Jurkat, Clone E6-1 (cell line): Measurements from ENCODE around the gene BRSK2.
A peak's percentile ranks its signal among the peaks of the same experiment; 100 is the strongest.
"Not testable (repeated sequence)": the region's sequence is repeated elsewhere in the genome, so short reads cannot be mapped to it uniquely, and the experiment has no call there.

ENCODE experiments used
- DNase-seq: peaks from one replicate; pipeline ENCODE4 v3.0.0-alpha.2; 2011; ENCODE audit warnings: low read depth, low spot score
- H3K4me3 ChIP-seq: 2 replicates; pipeline ENCODE4 v1.5.1; 2011; ENCODE audit warnings: mild to moderate bottlenecking, low read length, control low read depth, moderate library complexity

BRSK2 gene

GRCh38 chr11:1422981-1423380 lies 33.2 kb downstream of the BRSK2 start:
- H3K4me3 ChIP-seq = no peak overlapping the region

GRCh38 chr11:1423406-1423805 lies 33.7 kb downstream of the BRSK2 start:
- not testable (repeated sequence) for DNase-seq, H3K4me3 ChIP-seq

More at GRCh38 chr11:1422981-1423380, 33.2 kb downstream of the BRSK2 start:
- DNase-seq = no peak

- DNase-seq = no peak
- H3K4me3 ChIP-seq = no peak overlapping the region
Measured at GRCh38 chr11:1425006-1425405, 35.3 kb downstream of the BRSK2 start.

GRCh38 chr11:1425439-1425838 lies 35.7 kb downstream of the BRSK2 start:
- H3K4me3 ChIP-seq = no peak overlapping the region
- no peak for DNase-seq

- no peak for DNase-seq
Measured at GRCh38 chr11:1428762-1429316, 39.1 kb downstream of the BRSK2 start.

GRCh38 chr11:1433568-1433967 lies 43.8 kb downstream of the BRSK2 start:
- DNase-seq = no peak
- H3K4me3 ChIP-seq = no peak overlapping the region

More at GRCh38 chr11:1428762-1429316, 39.1 kb downstream of the BRSK2 start:
- no peak overlapping the region for H3K4me3 ChIP-seq

GRCh38 chr11:1433977-1434640 lies 44.4 kb downstream of the BRSK2 start:
- H3K4me3 ChIP-seq = no peak overlapping the region
- no peak for DNase-seq

GRCh38 chr11:1435479-1435819 lies 45.7 kb downstream of the BRSK2 start:
- DNase-seq, H3K4me3 ChIP-seq: not testable (repeated sequence)

- DNase-seq = peak; percentile 9
Measured at GRCh38 chr11:1435820-1436467, 46.2 kb downstream of the BRSK2 start.

GRCh38 chr11:1436468-1437039 lies 46.8 kb downstream of the BRSK2 start:
- DNase-seq = no peak
- no peak overlapping the region for H3K4me3 ChIP-seq

More at GRCh38 chr11:1435820-1436467, 46.2 kb downstream of the BRSK2 start:
- H3K4me3 ChIP-seq = no peak overlapping the region

GRCh38 chr11:1437500-1437899 lies 47.8 kb downstream of the BRSK2 start:
- no peak overlapping the region for H3K4me3 ChIP-seq
- DNase-seq = no peak

GRCh38 chr11:1438261-1438966 lies 48.7 kb downstream of the BRSK2 start:
- DNase-seq = no peak
- no peak overlapping the region for H3K4me3 ChIP-seq

GRCh38 chr11:1438967-1439330 lies 49.2 kb downstream of the BRSK2 start:
- H3K4me3 ChIP-seq = no peak overlapping the region
- DNase-seq = no peak

- DNase-seq = no peak
- no peak overlapping the region for H3K4me3 ChIP-seq
Measured at GRCh38 chr11:1439341-1439740, 49.6 kb downstream of the BRSK2 start.

GRCh38 chr11:1440066-1440465 lies 50.3 kb downstream of the BRSK2 start:
- H3K4me3 ChIP-seq = no peak overlapping the region
- DNase-seq = no peak

GRCh38 chr11:1440496-1440895 lies 50.8 kb downstream of the BRSK2 start:
- H3K4me3 ChIP-seq = no peak overlapping the region
- no peak for DNase-seq

GRCh38 chr11:1442163-1442562 lies 52.4 kb downstream of the BRSK2 start:
- no peak for DNase-seq

GRCh38 chr11:1442807-1443366 lies 53.2 kb downstream of the BRSK2 start:
- H3K4me3 ChIP-seq = no peak overlapping the region
- no peak for DNase-seq

More at GRCh38 chr11:1442163-1442562, 52.4 kb downstream of the BRSK2 start:
- no peak overlapping the region for H3K4me3 ChIP-seq

GRCh38 chr11:1443737-1444136 lies 54.0 kb downstream of the BRSK2 start:
- no peak overlapping the region for H3K4me3 ChIP-seq
- DNase-seq = no peak
